Skeletal muscle tissue (tissue), 4 donors: Measurements from ENCODE around the gene POLR2C. TPM values are rescaled to one million over a fixed set of nuclear protein-coding genes. Genes with fewer than 3 reads are reported as not detected.
"Not testable (repeated sequence)": the region's sequence is repeated elsewhere in the genome, so short reads cannot be mapped to it uniquely, and the experiment has no call there.

ENCODE experiments used
- H3K27ac ChIP-seq: one replicate; pipeline ENCODE4 v1.7.0; 2013; ENCODE audit warnings: mild to moderate bottlenecking, low read depth, low read length, inconsistent platforms
- H3K27me3 ChIP-seq, 3 donors: one replicate each; pipeline ENCODE4 v1.7.0; 2013; ENCODE audit warnings: low read length in 3 of 3; ENCODE audit not compliant: control insufficient read depth in 3 of 3, insufficient read depth in 3 of 3
- H3K36me3 ChIP-seq, 3 donors: one replicate each; pipeline ENCODE4 v1.7.0; 2013; ENCODE audit warnings: low read length in 3 of 3; ENCODE audit not compliant: control insufficient read depth in 3 of 3, insufficient read depth in 3 of 3
- H3K4me1 ChIP-seq, 3 donors: one replicate each; pipeline ENCODE4 v1.7.0; 2013; ENCODE audit warnings: low read length in 3 of 3, mild to moderate bottlenecking in 3 of 3; ENCODE audit not compliant: control insufficient read depth in 3 of 3, insufficient read depth in 3 of 3
- H3K4me3 ChIP-seq, 3 donors: one replicate each; pipeline ENCODE4 v1.7.0; 2013; ENCODE audit warnings: low read length in 3 of 3
- H3K9ac ChIP-seq, 3 donors: one replicate each; pipeline ENCODE4 v1.7.0; 2013; ENCODE audit warnings: low read length in 3 of 3, mild to moderate bottlenecking in 3 of 3, moderate library complexity in 2 of 3, low read depth in 1 of 3
- H3K9me3 ChIP-seq, 3 donors: one replicate each; pipeline ENCODE4 v1.7.0; 2013; ENCODE audit warnings: low read length in 3 of 3; ENCODE audit not compliant: control insufficient read depth in 3 of 3
- total RNA-seq: library from RNA; depleted of rRNA; stranded (reverse); fragments of >200 nt; gene quantifications from one replicate; pipeline ENCODE4 v1.2.3, GENCODE V29; 2014
- donor health status: Osteomylitis.

The POLR2C gene
- total RNA-seq, 1 donor from 2014 or later = 62.6 TPM

GRCh38 chr16:57427307-57427706 is 35.2 kb upstream of the POLR2C start:
- H3K9me3 ChIP-seq = no peaks in the 10 kb centered on the region
- peaks cover 2 to 12% (median 8%) of the 10 kb centered on the region in 3 donors for H3K4me1 ChIP-seq
- H3K36me3 ChIP-seq = peaks cover 37 to 49% (median 42%) of the 10 kb centered on the region in 3 donors
- H3K27me3 ChIP-seq = no peaks in the 10 kb centered on the region
- H3K9ac ChIP-seq = no peak overlapping the region
- H3K27ac ChIP-seq = no peak overlapping the region
- H3K4me3 ChIP-seq = no peak overlapping the region

GRCh38 chr16:57427824-57428223 is 34.7 kb upstream of the POLR2C start:
- no peak overlapping the region for H3K27ac ChIP-seq

GRCh38 chr16:57430955-57431354 is 31.5 kb upstream of the POLR2C start:
- Histone ChIP-seq H3K27me3 (no peaks in the 10 kb centered on the region), H3K4me1 (peaks cover 0 to 3% (median 0%) of the 10 kb centered on the region in 3 donors), H3K9ac (no peak overlapping the region), H3K36me3 (peaks cover 66 to 81% (median 78%) of the 10 kb centered on the region in 3 donors), H3K4me3 (no peak overlapping the region), H3K9me3 (no peaks in the 10 kb centered on the region), H3K27ac (no peak overlapping the region)

More at GRCh38 chr16:57427824-57428223, 34.7 kb upstream of the POLR2C start:
- no peaks in the 10 kb centered on the region for H3K27me3 ChIP-seq
- H3K9ac ChIP-seq = no peak overlapping the region
- H3K4me3 ChIP-seq = no peak overlapping the region
- peaks cover 0 to 12% (median 6%) of the 10 kb centered on the region in 3 donors for H3K4me1 ChIP-seq
- H3K36me3 ChIP-seq = peaks cover 42 to 54% (median 47%) of the 10 kb centered on the region in 3 donors
- no peaks in the 10 kb centered on the region for H3K9me3 ChIP-seq

GRCh38 chr16:57432505-57432904 is 30.0 kb upstream of the POLR2C start:
- Histone ChIP-seq H3K36me3 (peaks cover 63 to 84% (median 76%) of the 10 kb centered on the region in 3 donors), H3K4me1 (no peaks in the 10 kb centered on the region), H3K27me3 (no peaks in the 10 kb centered on the region), H3K4me3 (no peak overlapping the region), H3K27ac (no peak overlapping the region), H3K9ac (no peak overlapping the region), H3K9me3 (no peaks in the 10 kb centered on the region)

DNA sequence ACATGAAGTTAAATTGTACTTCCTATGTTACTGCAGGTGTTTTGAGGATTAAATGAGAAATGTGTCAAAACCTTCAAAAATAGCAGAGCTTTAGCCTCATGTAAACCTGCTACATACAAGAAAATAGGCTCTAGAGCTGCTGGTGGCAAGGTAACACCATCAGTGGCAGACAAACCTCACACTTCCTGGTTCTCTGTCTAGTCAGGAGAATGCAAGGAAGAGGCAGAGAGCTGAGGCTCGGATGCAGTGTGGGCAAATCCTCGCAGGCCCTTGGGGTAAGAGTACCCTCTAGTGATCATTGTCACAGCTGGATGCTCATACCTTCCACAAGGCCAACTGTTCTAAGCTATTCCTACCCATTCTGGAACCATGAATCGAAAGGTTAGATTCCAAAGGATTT is 29.5 kb upstream of the POLR2C start:
- Histone ChIP-seq H3K36me3 (peaks cover 61 to 81% (median 79%) of the 10 kb centered on the region in 3 donors), H3K27ac (no peak overlapping the region), H3K27me3 (no peaks in the 10 kb centered on the region), H3K4me1 (no peaks in the 10 kb centered on the region), H3K9me3 (no peaks in the 10 kb centered on the region), H3K9ac (no peak overlapping the region), H3K4me3 (no peak overlapping the region)

DNA sequence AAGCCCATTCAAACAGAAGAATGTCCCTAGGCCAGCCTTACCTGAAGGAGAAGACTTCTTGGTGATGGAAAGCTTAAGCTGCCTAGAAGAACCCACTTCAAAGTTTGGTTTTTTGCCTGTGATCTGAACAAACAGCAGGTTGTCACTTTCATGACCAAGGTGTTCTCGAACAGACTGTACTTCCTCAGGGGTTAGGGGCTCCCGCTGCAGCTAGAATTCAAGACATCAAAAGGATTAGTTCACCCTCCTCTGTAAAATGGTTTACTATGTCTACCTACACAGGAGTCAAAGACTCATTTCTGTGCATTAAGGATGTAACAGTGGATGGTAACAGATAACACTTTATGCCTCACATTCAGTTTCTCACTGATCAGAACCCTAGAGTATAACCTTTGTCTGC is 28.5 kb upstream of the POLR2C start:
- no peak overlapping the region for H3K9ac ChIP-seq

DNA sequence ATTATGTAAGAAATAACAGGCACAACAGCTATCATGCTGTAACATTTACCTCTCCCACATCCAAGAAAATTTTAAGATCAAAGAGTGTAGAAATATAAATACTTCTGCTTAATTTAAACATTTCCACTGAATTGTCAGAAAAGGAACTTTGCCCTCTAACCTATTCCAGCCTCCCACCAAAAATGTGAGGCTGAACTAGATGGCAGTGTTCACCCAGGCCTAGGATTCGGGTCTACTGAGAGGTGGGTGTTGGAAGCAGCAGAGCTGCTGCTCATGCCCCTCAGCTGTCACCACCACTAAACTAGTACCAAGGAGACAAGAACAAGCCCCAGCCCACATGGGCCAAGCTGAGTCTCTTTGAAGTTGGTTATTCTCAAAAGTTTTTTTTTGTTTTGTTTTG is 26.6 kb upstream of the POLR2C start:
- H3K36me3 ChIP-seq = peaks cover 53 to 76% (median 71%) of the 10 kb centered on the region in 3 donors
- H3K4me3 ChIP-seq = no peak overlapping the region
- no peaks in the 10 kb centered on the region for H3K9me3 ChIP-seq
- H3K4me1 ChIP-seq = no peaks in the 10 kb centered on the region
- no peaks in the 10 kb centered on the region for H3K27me3 ChIP-seq
- no peak overlapping the region for H3K9ac ChIP-seq
- no peak overlapping the region for H3K27ac ChIP-seq

More for the DNA sequence above, 28.5 kb upstream of the POLR2C start:
- peaks cover 58 to 81% (median 75%) of the 10 kb centered on the region in 3 donors for H3K36me3 ChIP-seq
- no peaks in the 10 kb centered on the region for H3K9me3 ChIP-seq
- H3K4me1 ChIP-seq = no peaks in the 10 kb centered on the region
- H3K27me3 ChIP-seq = no peaks in the 10 kb centered on the region
- H3K27ac ChIP-seq = no peak overlapping the region
- no peak overlapping the region for H3K4me3 ChIP-seq

GRCh38 chr16:57439947-57440346 is 22.5 kb upstream of the POLR2C start:
- H3K36me3 ChIP-seq = peaks cover 16 to 37% (median 30%) of the 10 kb centered on the region in 3 donors
- H3K9ac ChIP-seq, H3K27ac ChIP-seq, H3K4me3 ChIP-seq, H3K9me3 ChIP-seq, H3K4me1 ChIP-seq, H3K27me3 ChIP-seq: not testable (repeated sequence)

GRCh38 chr16:57440551-57440950 is 21.9 kb upstream of the POLR2C start:
- H3K9me3 ChIP-seq, H3K27ac ChIP-seq, H3K4me3 ChIP-seq, H3K9ac ChIP-seq, H3K27me3 ChIP-seq: not testable (repeated sequence)
- peaks cover 3 to 11% (median 3%) of the 10 kb centered on the region in 3 donors for H3K4me1 ChIP-seq
- H3K36me3 ChIP-seq = peaks cover 16 to 31% (median 27%) of the 10 kb centered on the region in 3 donors

GRCh38 chr16:57444711-57445110 is 17.8 kb upstream of the POLR2C start:
- no peak overlapping the region for H3K9ac ChIP-seq
- H3K36me3 ChIP-seq = peaks cover 5 to 8% (median 6%) of the 10 kb centered on the region in 3 donors
- H3K27ac ChIP-seq = no peak overlapping the region

More at GRCh38 chr16:57444711-57445110, 17.8 kb upstream of the POLR2C start:
- no peak overlapping the region for H3K4me3 ChIP-seq
- H3K9me3 ChIP-seq = no peaks in the 10 kb centered on the region
- H3K27me3 ChIP-seq = no peaks in the 10 kb centered on the region
- peaks cover 22 to 39% (median 28%) of the 10 kb centered on the region in 3 donors for H3K4me1 ChIP-seq
